Activated T-helper 17 cell treated with anti-CD3 and anti-CD28 coated beads, Interleukin-2, amount 50 U/mL, for 72 hours (primary cell): Measurements from ENCODE around the gene MAPK12. TPM values are rescaled to one million over a fixed set of nuclear protein-coding genes. Genes with fewer than 3 reads are reported as not detected.
A peak's percentile ranks its signal among the peaks of the same experiment; 100 is the strongest.

Experiments used
- ATAC-seq: fragments of 150-1000 bp; cut with Tn5 transposase; replicated peaks from 2 replicates; pipeline ENCODE4 v1.10.0; 2021; ENCODE audit warnings: mild to moderate bottlenecking, moderate library complexity
- H3K27ac Mint-ChIP-seq: one replicate; pipeline ENCODE4 v1.8.0; 2022; ENCODE audit warnings: mixed read lengths
- H3K27me3 Mint-ChIP-seq: one replicate; pipeline ENCODE4 v1.8.0; 2022; ENCODE audit warnings: mixed read lengths
- H3K36me3 Mint-ChIP-seq: one replicate; pipeline ENCODE4 v1.8.0; 2022; ENCODE audit warnings: low read depth, mild to moderate bottlenecking, mixed read lengths
- H3K4me1 Mint-ChIP-seq: one replicate; pipeline ENCODE4 v1.8.0; 2022; ENCODE audit warnings: mixed read lengths
- H3K4me3 Mint-ChIP-seq: one replicate; pipeline ENCODE4 v1.8.0; 2022; ENCODE audit warnings: mild to moderate bottlenecking, mixed read lengths
- H3K9me3 Mint-ChIP-seq: one replicate; pipeline ENCODE4 v1.8.0; 2022; ENCODE audit warnings: mixed read lengths
- total RNA-seq, 2 donors: library from RNA; stranded (reverse); gene quantifications; one replicate each; pipeline ENCODE4 v1.2.3, GENCODE V29; 2022

MAPK12 gene
- total RNA-seq = 10 to 100 TPM in 1 of 2 donors, 1 to 10 TPM in 1; 5.0 to 14.8 TPM

DNA sequence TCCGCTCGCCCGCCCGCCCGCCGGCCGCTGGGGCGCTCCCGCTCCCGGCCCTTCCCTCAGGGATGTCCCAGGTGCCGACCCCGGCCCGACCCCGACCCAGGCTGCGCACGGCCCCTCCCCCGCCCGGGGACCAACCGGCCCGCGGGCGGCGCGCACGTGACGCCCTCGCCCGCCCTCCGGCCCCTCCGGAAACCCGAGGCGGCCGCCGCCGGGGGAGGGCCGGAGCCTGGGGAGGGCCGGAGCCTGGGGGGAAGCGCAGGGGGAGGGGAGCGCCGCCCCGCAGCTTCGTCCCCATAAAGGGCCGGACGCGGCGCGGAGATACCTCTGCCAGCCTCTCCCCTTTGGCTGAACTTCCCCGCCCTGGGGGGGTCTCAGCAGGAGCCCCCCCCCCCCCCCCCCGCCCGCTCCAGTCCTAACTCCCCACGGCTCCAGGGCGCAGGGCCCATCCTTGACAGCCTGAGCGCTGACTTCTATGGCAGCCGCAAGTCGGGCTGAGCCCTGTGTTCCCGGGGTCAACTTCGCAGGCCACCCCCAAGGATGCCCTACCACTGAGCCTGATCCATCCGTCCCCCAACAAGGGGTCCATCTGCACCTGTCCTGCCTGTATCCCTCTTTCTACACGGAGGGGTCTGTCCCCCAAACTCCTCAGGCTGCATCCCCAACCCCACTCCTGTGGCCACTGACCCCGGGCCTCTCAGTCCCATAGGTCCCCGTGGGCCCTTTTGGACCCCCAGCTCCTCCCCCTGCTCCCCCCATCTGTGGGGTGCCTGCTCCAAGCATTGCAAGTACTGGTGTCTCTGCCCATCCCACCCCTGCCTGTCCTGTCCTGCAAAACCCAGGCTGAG is at the start of gene MAPK12:
Gene MAPK12, minus strand, starts transcription at position 69 of the 845 bp plus-strand sequence. CDS start 174 bp downstream, outside the sequence.
- peak; percentile 25 for ATAC-seq
- no peak within 1 kb of the TSS for H3K27ac Mint-ChIP-seq
- H3K27me3 Mint-ChIP-seq = peaks cover 10% of the 10 kb centered on the region
- H3K4me1 Mint-ChIP-seq = no peaks in the 10 kb centered on the region
- no peaks in the 10 kb centered on the region for H3K36me3 Mint-ChIP-seq
- H3K4me3 Mint-ChIP-seq = peak within 1 kb of the TSS; percentile 69
- no peaks in the 10 kb centered on the region for H3K9me3 Mint-ChIP-seq

DNA sequence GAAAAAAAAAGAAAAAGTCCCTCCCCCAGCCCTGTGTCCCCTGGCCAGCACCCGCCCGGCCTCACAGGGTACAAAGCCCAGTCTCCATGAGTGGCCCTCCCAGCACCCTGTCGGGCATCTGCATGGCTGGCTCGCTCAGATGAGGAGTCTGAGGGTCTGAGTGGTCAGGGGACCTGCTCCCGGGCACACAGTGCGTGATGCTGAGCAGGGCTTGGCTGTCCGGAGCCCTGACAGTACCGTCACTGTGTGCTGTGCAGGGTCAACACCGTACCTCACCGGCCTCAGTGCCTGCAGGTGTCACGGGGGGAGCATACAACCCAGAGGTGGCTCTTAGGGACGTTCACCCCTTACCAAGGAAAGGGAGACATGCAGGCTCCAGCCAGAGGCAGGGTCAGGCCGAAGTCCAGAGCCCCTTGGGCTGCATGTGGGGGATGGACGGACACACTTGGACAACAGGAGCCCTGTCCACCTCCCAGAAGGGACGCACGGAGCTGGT is 49.5 kb upstream of the MAPK12 start:
- H3K4me1 Mint-ChIP-seq = peaks cover 13% of the 10 kb centered on the region
- no peak overlapping the region for H3K27ac Mint-ChIP-seq
- H3K4me3 Mint-ChIP-seq = no peak overlapping the region
- no peaks in the 10 kb centered on the region for H3K36me3 Mint-ChIP-seq
- peaks cover 3% of the 10 kb centered on the region for H3K27me3 Mint-ChIP-seq
- no peaks in the 10 kb centered on the region for H3K9me3 Mint-ChIP-seq
- no peak for ATAC-seq

DNA sequence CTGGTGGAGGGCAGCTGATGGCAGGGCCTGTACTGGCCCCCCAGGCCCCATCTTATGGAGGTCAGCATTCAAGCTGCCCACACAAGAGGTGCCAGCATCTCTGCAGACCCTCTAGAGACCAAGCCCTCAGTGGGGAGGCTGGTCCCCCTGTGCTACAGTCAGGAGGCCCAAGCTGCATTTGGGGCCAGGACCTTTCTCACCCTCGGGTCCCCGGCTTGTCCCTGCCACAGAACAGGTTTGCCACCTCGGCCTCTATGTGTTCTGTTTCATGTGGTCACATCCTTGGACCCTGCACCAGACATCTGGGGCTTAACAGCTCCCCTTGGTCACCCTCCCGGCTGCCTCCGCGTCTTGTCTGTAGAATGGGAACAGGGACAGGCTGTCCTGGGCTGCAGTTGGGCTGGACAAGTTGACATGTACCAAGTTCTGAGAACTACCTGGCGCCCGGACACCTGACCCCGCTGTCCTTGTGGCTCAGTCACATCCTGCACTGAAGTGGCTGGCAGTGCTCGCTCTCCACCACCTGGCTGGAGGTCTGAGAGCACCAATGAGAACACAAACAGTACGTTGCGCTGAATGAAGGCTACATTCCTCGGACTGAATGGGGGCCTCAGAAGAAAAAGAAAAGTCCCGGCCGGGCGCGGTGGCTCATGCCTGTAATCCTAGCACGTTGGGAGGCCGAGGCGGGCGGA is 48.7 kb upstream of the MAPK12 start:
- no peak overlapping the region for H3K27ac Mint-ChIP-seq
- ATAC-seq = no peak
- no peaks in the 10 kb centered on the region for H3K36me3 Mint-ChIP-seq
- no peaks in the 10 kb centered on the region for H3K9me3 Mint-ChIP-seq
- H3K4me1 Mint-ChIP-seq = peaks cover 12% of the 10 kb centered on the region
- peaks cover 6% of the 10 kb centered on the region for H3K27me3 Mint-ChIP-seq
- no peak overlapping the region for H3K4me3 Mint-ChIP-seq

DNA sequence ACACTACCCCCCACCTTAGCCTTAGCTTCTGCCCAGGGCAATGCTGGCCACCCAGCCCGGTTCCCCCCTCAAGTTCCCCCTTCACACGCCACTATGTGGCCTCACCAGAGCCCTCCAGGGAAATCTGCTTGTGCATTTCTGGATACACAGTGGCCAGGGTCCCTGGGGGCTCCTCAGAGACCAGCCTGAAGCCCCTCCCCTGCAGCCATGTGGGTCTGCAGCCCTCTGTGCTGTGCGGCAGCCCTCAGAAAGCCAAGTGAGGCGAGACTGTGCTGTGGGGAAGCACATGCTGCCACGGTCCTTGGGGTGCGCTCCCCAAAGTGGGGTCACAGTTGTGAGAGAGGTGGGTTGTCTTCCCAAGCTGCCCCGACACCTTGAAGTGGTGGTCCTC is 48.1 kb upstream of the MAPK12 start:
- no peak for ATAC-seq
- no peaks in the 10 kb centered on the region for H3K9me3 Mint-ChIP-seq
- H3K4me1 Mint-ChIP-seq = peaks cover 10% of the 10 kb centered on the region
- H3K27ac Mint-ChIP-seq = no peak overlapping the region
- no peak overlapping the region for H3K4me3 Mint-ChIP-seq
- peaks cover 6% of the 10 kb centered on the region for H3K27me3 Mint-ChIP-seq
- no peaks in the 10 kb centered on the region for H3K36me3 Mint-ChIP-seq

DNA sequence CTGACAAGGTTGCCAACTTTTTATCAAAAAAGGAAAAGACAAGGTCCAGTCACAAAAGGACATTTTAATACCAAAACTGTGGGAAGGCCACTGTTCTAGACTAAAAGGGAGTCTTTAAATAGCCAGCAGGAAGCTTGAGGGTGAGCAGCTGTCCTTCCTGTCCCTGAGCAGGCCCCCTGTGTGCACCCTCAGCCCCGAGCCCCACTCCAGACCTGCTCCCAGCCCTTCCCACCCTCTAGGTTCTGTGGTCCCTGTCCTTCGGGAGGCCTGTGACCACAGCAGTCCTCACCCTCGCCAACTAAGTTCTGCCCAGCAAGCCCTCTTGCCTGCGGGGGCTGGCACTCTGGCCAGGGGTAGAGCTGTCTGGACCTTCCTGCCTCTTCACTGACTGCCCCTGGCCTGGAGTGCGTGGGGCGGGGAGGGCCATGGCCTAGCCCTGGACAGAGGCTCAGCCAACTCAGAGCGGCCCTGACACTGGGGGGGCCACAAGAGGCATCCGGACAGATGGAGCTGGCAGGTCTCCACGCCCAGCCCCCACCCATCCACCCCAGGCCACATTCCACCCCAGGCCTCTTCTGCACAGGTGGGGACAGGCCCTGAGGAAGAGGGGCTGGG is 47.6 kb upstream of the MAPK12 start:
- Mint-ChIP-seq H3K27ac (peak overlapping the region; percentile 42), H3K36me3 (no peaks in the 10 kb centered on the region), H3K4me1 (peaks cover 5% of the 10 kb centered on the region), H3K9me3 (no peaks in the 10 kb centered on the region), H3K27me3 (peaks cover 6% of the 10 kb centered on the region), H3K4me3 (peak overlapping the region; percentile 21)
- ATAC-seq = no peak

DNA sequence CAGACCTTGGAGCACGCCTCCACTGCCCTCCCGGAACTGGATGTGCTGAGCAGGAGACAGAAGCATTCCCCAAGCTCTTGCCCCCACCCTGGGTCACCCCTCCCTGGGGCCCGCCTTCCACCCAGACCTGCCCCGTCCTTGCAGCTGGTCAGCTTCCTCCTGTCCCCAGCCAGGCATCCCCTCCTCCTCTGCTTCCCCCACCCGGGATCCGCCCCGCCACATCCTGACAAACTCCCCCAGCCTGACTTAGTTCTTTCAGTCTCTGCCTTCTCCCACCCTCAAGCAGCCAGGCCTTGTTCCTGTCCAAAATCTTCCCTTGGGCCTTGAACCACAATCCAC is 47.1 kb upstream of the MAPK12 start:
- H3K36me3 Mint-ChIP-seq = no peaks in the 10 kb centered on the region
- ATAC-seq = no peak
- peaks cover 5% of the 10 kb centered on the region for H3K4me1 Mint-ChIP-seq
- H3K9me3 Mint-ChIP-seq = no peaks in the 10 kb centered on the region
- H3K4me3 Mint-ChIP-seq = peak overlapping the region; percentile 21
- peak overlapping the region; percentile 42 for H3K27ac Mint-ChIP-seq
- peaks cover 6% of the 10 kb centered on the region for H3K27me3 Mint-ChIP-seq

DNA sequence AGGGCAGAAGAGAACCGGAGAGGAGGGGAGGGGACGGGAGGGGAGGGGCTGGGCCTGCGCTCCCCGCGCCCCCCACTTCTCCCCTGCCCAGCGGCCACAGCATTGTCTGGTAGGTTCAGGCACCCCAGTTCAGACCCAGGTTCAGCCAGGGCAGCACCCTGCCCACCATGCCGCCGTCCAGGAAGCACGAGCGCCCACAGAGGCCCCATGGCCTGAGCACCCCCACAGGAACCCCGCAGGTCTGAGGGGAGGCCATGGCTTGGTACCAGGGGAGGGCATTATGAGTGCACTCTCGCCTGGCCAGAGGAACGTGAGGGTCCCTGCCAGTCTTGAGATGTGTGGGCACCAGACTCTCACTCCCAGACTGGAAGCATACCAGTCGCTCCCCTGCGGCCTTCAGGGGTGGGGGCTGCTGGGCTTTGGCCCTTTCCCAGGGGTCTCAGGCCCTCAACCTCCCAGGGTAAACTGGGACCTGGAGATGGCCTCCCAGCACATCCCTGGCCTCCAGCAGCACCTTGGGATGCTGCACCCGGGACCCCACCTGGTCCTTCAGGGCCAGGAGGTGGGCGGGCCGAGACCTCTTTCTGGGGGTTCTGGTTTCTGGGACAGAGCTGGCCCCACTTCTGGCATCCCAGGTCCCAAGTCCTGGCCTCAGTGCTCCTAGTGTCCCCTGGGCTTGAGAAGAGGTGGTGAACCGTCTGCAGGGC is 46.6 kb upstream of the MAPK12 start:
- Mint-ChIP-seq H3K27me3 (peaks cover 6% of the 10 kb centered on the region), H3K27ac (no peak overlapping the region), H3K4me1 (peaks cover 5% of the 10 kb centered on the region), H3K36me3 (no peaks in the 10 kb centered on the region), H3K4me3 (no peak overlapping the region), H3K9me3 (no peaks in the 10 kb centered on the region)
- no peak for ATAC-seq

DNA sequence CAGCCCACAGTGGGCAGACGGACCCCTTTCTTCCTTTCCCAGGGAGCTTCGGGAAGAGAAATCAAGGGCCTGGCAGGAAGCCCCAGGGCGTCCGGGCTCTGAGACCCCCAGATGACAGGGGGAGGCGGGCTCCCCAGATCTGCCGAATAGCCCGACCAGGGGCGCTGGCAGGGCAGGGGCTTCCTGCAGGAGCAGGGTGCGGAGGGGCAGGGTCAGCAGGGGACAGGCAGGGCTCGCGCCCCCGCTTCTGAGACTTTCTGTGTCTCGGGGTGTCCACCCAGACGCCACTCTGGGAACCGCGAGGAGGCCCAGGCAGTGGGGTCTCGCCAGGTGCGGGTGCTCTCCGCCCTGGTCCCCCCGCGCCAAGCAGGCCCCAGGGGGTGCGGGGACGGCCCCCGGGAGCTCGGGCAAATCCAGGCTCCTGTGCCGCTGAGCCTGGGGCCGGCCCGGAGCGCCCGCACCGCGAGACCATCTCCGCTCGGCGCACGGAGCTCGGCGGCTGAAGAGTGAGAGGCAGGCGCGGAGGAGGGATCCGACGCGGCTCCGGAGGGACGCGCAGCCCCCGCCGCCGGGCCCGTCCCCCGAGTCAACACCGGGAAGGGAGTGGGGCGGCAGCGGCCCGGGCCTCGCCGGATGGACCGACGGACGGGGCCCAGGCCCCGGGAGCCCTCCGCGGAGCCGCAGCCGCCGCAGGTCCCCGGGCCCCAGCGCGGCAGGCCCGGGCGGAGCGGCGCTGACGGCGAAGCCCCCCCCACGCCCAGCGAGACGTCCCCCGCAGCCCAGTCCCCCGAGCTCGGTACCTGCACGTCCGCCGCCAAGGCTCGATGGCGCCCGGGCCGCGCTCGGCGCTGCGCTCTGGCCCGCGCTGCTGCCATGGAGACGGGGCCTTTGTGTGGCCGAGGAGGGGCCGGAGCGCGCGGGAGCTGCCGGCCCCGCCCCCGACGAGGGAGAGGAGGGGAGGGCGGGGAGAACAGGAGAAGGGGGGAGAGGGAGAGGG is 45.6 kb upstream of the MAPK12 start, which contains the start of gene PLXNB2:
Gene PLXNB2, minus strand, starts transcription at position 894 of the 997 bp plus-strand sequence. CDS start 17,062 bp downstream, outside the sequence.
- peak within 1 kb of the TSS; percentile 75 for H3K4me3 Mint-ChIP-seq
- H3K4me1 Mint-ChIP-seq = peaks cover 5% of the 10 kb centered on the region
- no peaks in the 10 kb centered on the region for H3K36me3 Mint-ChIP-seq
- peak; percentile 68 for ATAC-seq
- no peak within 1 kb of the TSS for H3K27ac Mint-ChIP-seq
- peaks cover 6% of the 10 kb centered on the region for H3K27me3 Mint-ChIP-seq
- H3K9me3 Mint-ChIP-seq = no peaks in the 10 kb centered on the region

DNA sequence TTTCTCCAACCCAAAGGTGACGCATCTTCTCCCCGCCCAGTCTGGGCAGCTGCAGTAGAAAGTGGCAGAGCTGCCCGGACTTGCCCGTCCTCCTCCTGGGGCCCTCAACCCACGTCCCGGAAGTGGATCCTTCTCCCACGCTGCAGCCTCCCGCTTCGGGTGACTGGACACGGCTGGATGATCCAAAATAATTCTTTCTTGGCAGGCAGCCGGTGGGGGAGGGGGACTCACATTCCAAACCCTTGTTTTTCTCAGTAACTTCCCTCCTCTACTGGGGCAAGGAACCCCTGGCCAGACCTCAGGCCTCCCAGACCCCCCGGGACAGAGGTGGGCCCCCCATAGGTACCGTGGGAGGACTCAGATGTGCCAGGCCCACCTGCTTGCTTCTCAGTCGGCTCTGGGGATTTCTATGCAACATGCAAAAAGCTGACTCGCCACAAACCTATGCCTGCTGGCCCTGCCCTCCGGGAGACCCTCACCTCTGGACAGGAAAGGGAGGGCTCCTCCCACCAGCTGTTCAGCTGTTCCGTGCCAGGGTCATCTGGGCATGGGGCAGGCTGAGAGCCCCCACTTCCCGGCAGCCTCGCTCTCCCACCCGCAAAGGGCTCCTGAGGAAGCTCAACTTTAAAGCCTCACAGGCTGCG is 44.6 kb upstream of the MAPK12 start:
- Mint-ChIP-seq H3K36me3 (no peaks in the 10 kb centered on the region), H3K27ac (peak overlapping the region; percentile 73), H3K9me3 (no peaks in the 10 kb centered on the region), H3K4me3 (peak overlapping the region; percentile 75), H3K27me3 (peaks cover 6% of the 10 kb centered on the region), H3K4me1 (peaks cover 5% of the 10 kb centered on the region)
- peak; percentile 62 for ATAC-seq

DNA sequence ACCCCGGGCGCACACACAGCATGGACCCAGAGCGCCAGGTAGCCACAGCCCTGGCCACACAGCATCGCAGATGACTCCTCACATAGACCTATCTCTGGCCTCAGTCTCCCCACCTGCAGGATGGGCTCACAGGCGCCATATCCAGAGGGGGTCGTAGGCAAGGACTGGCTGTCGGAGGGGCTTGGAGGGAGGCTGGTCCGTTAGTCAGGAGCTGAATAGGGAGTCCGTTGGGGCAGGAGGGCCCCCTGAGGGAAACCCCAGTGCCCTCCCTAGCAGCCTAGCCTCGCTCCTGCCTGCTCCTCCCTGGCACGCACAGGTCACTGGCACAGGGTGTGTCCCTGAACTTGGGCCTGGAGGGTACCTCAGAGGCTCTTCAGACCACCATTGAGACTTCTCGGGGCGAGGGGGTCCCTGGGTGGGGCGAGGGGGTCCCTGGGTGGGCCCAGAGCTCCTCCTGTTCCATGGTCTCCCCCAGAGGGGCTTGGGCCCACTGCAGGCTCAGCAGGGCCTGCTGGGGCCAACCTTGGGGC is 44.0 kb upstream of the MAPK12 start:
- H3K27me3 Mint-ChIP-seq = peaks cover 6% of the 10 kb centered on the region
- H3K36me3 Mint-ChIP-seq = no peaks in the 10 kb centered on the region
- peak overlapping the region; percentile 73 for H3K27ac Mint-ChIP-seq
- peak; percentile 5 for ATAC-seq
- peaks cover 5% of the 10 kb centered on the region for H3K4me1 Mint-ChIP-seq
- H3K4me3 Mint-ChIP-seq = peak overlapping the region; percentile 75
- no peaks in the 10 kb centered on the region for H3K9me3 Mint-ChIP-seq

DNA sequence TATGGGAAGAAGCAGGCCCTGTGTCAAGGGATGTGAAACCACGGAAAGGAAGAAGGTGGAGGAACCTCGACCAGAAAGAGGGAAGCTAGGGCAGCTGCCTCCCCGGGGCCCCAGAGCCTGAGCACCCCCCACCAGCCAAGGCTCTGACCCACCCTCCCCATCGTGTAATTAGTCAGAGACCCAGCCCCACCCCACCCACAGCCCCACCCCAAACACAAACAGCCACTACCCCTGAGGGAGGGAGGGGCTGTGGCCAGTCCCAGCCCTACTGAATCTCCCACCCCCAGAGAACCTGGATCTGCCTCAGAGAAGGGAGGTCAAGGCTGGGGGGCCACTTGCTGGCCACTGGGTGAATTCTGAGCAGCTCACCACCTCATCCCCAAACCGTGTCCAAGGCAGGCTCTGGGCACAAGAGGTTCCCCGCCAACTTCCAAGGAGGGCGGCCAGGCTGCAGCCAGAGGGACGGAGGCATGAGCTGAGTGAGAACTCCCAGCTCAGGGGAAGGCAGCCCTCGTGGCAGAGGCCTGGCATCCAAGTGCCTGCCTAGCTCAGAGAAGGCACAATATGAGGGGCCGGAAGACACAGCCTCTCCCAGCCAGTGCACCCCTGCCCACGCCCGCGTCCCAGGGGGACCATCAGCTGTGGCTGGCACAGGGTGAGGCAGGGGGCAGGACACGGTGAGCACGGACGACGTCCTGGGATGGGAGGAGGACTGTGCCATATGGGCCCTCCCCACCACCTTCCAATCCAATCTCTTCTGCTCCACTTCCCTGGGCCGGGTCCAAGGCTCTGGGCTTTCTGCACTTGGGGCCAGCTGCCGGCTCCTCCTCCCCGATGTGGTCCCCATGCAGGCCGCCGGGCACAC is 43.3 kb upstream of the MAPK12 start:
- Mint-ChIP-seq H3K27ac (no peak overlapping the region), H3K4me1 (peaks cover 5% of the 10 kb centered on the region), H3K27me3 (peaks cover 6% of the 10 kb centered on the region), H3K4me3 (no peak overlapping the region), H3K9me3 (no peaks in the 10 kb centered on the region), H3K36me3 (no peaks in the 10 kb centered on the region)
- ATAC-seq = no peak
